Panc1 (cell line): Measurements from ENCODE around the gene TCOF1. TPM values are rescaled to one million over a fixed set of nuclear protein-coding genes. Genes with fewer than 3 reads are reported as not detected.
A peak's percentile ranks its signal among the peaks of the same experiment; 100 is the strongest.

Experiments
- ATAC-seq: fragments of 200-7000 bp; cut with Tn5 transposase; 2 replicates; pipeline ENCODE4 v1.9.1; 2020; ENCODE audit warnings: mild to moderate bottlenecking, moderate library complexity
- BruUV-seq: library from RNA; stranded (reverse); fragments of 400-500 nt; replicated peaks from 2 replicates; lab custom pipeline; 2021; lab: Mats Ljungman, UMichigan
- CTCF ChIA-PET: fragments of 300-600 bp; sonication (Branson Sonifier 250); formaldehyde crosslinking; loops from one replicate; lab custom pipeline; 2022; ENCODE audit warnings: antibody characterized with exemption; lab: Charles Lee
- POLR2A ChIA-PET: fragments of 300-600 bp; sonication (Branson Sonifier 250); formaldehyde crosslinking; loops from one replicate; lab custom pipeline; 2022; ENCODE audit warnings: antibody characterized with exemption; lab: Charles Lee
- DNase-seq: peaks from one replicate; pipeline ENCODE4 v3.0.0-alpha.2; 2010; ENCODE audit warnings: low read depth, low spot score
- H3K27ac ChIP-seq: 2 replicates; pipeline ENCODE4 v1.5.1; 2011; ENCODE audit warnings: mild to moderate bottlenecking, low read length, inconsistent platforms
- H3K27me3 ChIP-seq: fragments of 200-500 bp; sonication (Bioruptor generic); 2 replicates; pipeline ENCODE4 v1.6.0; 2014; ENCODE audit warnings: low read length, inconsistent platforms; ENCODE audit not compliant: control insufficient read depth, insufficient read depth
- H3K36me3 ChIP-seq: fragments of 200-500 bp; sonication (Bioruptor generic); 2 replicates; pipeline ENCODE4 v1.5.1; 2014; ENCODE audit warnings: inconsistent platforms, mild to moderate bottlenecking, low read length, moderate library complexity; ENCODE audit not compliant: control insufficient read depth, insufficient read depth
- H3K4me1 ChIP-seq: 2 replicates; pipeline ENCODE4 v1.5.1; 2011; ENCODE audit warnings: inconsistent platforms, mild to moderate bottlenecking, low read length, moderate library complexity; ENCODE audit not compliant: control insufficient read depth, insufficient read depth
- H3K4me3 ChIP-seq, 2 experiments: 2 replicates each; pipeline ENCODE4 v1.5.1; 2011 to 2012; ENCODE audit warnings: low read depth in 2 of 2, low read length in 2 of 2, mild to moderate bottlenecking in 2 of 2, inconsistent platforms in 1 of 2, moderate library complexity in 1 of 2
- H3K9me3 ChIP-seq: fragments of 200-500 bp; sonication (Bioruptor generic); 2 replicates; pipeline ENCODE4 v1.5.1; 2014; ENCODE audit warnings: low read depth, mild to moderate bottlenecking, inconsistent platforms, low read length, moderate library complexity; ENCODE audit not compliant: control insufficient read depth, insufficient read depth
- POLR2AphosphoS5 ChIP-seq: IDR thresholded peaks from 2 replicates; pipeline ENCODE4 v1.6.1; 2012; ENCODE audit warnings: mild to moderate bottlenecking, low read depth, low read length, moderate library complexity
- SIN3A ChIP-seq: IDR thresholded peaks from 2 replicates; pipeline ENCODE4 v1.6.1; 2012; ENCODE audit warnings: low read depth, mild to moderate bottlenecking, low read length, moderate library complexity, borderline replicate concordance; ENCODE audit not compliant: insufficient read depth
- TCF7L2 ChIP-seq: IDR thresholded peaks from 2 replicates; pipeline ENCODE4 v1.6.1; 2011; ENCODE audit warnings: mild to moderate bottlenecking, low read depth, low read length, inconsistent platforms
- in situ Hi-C: cut with HindIII; loops from 2 replicates; pipeline ENCODE4 v1.10.0; 2016; ENCODE audit warnings: low sequenced_read_pairs, low pct_unique_long_range_greater_than_20kb
- intact Hi-C: fragments of 100-400 bp; cut with micrococcal nuclease; formaldehyde crosslinking; loops from one replicate; pipeline ENCODE4 v1.10.0; 2022; ENCODE audit not compliant: unreplicated experiment
- total RNA-seq: library from RNA; stranded (reverse); gene quantifications from one replicate; pipeline ENCODE4 v1.2.1, GENCODE V29; 2021; ENCODE audit not compliant: unreplicated experiment
- TF ChIP-seq, protein P1 (sequence below): fragments of 450-650 bp; IDR thresholded peaks from 2 replicates; pipeline ENCODE4 v1.5.1; 2017; ENCODE audit warnings: mild to moderate bottlenecking
- TF ChIP-seq, protein P2 (sequence below), 2 experiments: IDR thresholded peaks; 2 replicates each; pipeline ENCODE4 v1.6.1; 2011 to 2012; ENCODE audit warnings: low read depth in 2 of 2, control low read depth in 1 of 2, low read length in 1 of 2, mild to moderate bottlenecking in 1 of 2, moderate library complexity in 1 of 2; ENCODE audit not compliant: insufficient read depth in 1 of 2

Gene TCOF1
- total RNA-seq, 1 experiment from 2014 or later: 92.8 TPM

DNA sequence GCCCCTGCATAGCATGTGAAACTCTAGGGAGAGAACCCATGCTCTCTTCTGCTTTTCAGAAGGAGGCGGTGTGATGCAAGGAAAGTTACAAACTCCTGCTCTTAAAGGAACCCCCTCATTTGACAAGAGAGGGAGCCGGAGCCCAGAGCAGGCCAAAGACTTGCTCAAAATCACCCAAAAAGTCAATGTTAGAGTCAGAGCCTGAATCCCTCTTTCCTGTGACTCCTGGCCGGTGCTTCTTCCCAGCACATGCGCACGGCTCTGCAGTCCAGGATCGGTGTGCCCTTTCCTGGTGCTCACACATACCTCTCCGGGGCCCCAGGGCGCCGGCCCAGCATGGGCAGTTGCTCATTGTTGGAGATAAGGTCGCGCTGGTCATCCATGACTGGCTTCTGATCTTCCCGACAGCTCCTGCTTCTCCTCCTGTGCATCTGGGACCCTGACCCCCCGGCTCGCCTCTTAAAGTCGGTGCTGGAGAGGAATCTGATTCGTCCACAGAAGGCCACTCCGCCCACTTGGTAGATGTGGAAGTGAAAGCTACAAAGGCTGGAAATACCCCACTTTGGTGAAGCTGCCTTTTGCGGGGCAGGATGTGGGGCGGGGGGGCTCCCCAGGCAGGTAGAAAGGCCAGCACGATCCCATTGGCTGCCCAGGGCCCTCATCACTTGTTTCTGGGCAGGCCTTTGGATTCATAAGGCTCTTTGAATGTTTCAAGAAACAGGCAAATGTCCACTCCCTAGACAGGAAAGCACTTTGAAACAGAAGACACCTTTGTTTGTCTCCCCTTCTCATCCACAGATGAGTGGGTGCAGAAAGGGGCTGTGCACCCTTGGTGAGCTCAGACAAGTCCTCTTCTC is 55.0 kb downstream of the TCOF1 start, which contains the start of gene CD74:
Gene CD74 (minus strand): TSS at position 592 of the 857 bp plus-strand sequence. CDS start 161 bp downstream, at position 431.
- intact Hi-C loops: no loop called here
- ATAC-seq (peak; percentile 55), DNase-seq (no peak)
- H3K4me1 ChIP-seq: 0 out of 2 replicates have a peak, but pooled peaks cover 4% of the 10 kb centered on the region
- no peaks in the 10 kb centered on the region for H3K36me3 ChIP-seq
- ChIA-PET CTCF (no interaction called here), POLR2A (no interaction called here)
- H3K4me3 ChIP-seq: peak within 1 kb of the TSS in 1 of 2 experiments; percentile 40; a peak in 3 of 4 replicates
- no TSS peak for BruUV-seq
- no peak within 1 kb of the TSS for H3K27ac ChIP-seq
- no peaks in the 10 kb centered on the region for H3K9me3 ChIP-seq
- TF ChIP-seq SIN3A: no peak
- TF ChIP-seq POLR2AphosphoS5: no peak
- TF ChIP-seq, protein P1, sequence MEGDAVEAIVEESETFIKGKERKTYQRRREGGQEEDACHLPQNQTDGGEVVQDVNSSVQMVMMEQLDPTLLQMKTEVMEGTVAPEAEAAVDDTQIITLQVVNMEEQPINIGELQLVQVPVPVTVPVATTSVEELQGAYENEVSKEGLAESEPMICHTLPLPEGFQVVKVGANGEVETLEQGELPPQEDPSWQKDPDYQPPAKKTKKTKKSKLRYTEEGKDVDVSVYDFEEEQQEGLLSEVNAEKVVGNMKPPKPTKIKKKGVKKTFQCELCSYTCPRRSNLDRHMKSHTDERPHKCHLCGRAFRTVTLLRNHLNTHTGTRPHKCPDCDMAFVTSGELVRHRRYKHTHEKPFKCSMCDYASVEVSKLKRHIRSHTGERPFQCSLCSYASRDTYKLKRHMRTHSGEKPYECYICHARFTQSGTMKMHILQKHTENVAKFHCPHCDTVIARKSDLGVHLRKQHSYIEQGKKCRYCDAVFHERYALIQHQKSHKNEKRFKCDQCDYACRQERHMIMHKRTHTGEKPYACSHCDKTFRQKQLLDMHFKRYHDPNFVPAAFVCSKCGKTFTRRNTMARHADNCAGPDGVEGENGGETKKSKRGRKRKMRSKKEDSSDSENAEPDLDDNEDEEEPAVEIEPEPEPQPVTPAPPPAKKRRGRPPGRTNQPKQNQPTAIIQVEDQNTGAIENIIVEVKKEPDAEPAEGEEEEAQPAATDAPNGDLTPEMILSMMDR: no peak
- no peak for TF ChIP-seq TCF7L2
- TF ChIP-seq, protein P2, sequence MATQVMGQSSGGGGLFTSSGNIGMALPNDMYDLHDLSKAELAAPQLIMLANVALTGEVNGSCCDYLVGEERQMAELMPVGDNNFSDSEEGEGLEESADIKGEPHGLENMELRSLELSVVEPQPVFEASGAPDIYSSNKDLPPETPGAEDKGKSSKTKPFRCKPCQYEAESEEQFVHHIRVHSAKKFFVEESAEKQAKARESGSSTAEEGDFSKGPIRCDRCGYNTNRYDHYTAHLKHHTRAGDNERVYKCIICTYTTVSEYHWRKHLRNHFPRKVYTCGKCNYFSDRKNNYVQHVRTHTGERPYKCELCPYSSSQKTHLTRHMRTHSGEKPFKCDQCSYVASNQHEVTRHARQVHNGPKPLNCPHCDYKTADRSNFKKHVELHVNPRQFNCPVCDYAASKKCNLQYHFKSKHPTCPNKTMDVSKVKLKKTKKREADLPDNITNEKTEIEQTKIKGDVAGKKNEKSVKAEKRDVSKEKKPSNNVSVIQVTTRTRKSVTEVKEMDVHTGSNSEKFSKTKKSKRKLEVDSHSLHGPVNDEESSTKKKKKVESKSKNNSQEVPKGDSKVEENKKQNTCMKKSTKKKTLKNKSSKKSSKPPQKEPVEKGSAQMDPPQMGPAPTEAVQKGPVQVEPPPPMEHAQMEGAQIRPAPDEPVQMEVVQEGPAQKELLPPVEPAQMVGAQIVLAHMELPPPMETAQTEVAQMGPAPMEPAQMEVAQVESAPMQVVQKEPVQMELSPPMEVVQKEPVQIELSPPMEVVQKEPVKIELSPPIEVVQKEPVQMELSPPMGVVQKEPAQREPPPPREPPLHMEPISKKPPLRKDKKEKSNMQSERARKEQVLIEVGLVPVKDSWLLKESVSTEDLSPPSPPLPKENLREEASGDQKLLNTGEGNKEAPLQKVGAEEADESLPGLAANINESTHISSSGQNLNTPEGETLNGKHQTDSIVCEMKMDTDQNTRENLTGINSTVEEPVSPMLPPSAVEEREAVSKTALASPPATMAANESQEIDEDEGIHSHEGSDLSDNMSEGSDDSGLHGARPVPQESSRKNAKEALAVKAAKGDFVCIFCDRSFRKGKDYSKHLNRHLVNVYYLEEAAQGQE (IDR thresholded peaks at IDR 0.05; ENCODE audit: insufficient read depth in 1 of 2, low read depth in 2 of 2, low read length in 1 of 2): no peak
- H3K27me3 ChIP-seq: no peaks in the 10 kb centered on the region
- in situ Hi-C loops: no loop called here

DNA sequence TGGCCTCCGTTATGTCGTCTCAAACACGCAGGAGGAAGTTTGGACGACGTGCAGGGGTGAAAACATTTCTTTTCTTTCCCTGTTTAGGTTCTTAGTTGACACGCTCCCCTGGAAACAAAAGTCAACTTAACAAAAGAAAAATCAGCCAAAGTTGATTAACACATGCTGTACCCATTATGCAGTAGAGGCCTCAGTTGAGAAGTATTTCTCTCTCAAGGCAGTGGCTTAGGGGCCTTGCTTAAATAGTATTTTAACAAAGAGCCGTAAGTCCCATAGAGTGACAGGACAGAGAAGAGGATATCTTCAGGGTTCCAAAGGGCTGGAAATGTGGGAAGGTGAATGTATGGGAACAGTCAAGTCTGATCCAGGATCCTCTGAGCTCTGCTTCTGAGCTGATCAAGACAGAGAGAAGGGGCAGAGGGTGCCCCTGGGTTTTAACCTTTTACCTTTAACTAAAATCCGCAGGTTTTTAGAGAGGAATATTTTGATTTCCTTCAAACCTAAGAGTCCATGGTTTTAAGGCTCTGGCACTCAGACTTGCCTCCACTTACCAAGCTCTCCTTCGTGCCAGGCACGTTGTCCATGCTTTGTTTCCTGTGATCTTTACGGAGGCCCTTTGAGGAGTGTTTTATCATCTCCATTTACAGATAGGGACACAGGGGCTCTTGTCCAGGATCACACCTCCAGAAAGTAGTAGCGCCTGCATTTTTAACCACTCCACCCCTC is 55.8 kb downstream of the TCOF1 start:
- Histone ChIP-seq H3K4me3 (no peak overlapping the region), H3K36me3 (no peaks in the 10 kb centered on the region), H3K9me3 (no peaks in the 10 kb centered on the region), H3K27ac (no peak overlapping the region), H3K4me1 (0 out of 2 replicates have a peak, but pooled peaks cover 4% of the 10 kb centered on the region), H3K27me3 (no peaks in the 10 kb centered on the region)
- ChIA-PET POLR2A (no interaction called here), CTCF (interaction anchor here (0.7 kb wide), 1 partner anchor 23 kb away, joined by 4 read pairs; no protein-coding TSS in a partner anchor)
- no peak for ATAC-seq
- intact Hi-C loops (no loop called here), in situ Hi-C loops (no loop called here)
- no peak for DNase-seq
- BruUV-seq: no TSS peak
- TF ChIP-seq, protein P1: no peak
- no peak for TF ChIP-seq POLR2AphosphoS5
- TF ChIP-seq, protein P2 (IDR thresholded peaks at IDR 0.05; ENCODE audit: insufficient read depth in 1 of 2, low read depth in 2 of 2, low read length in 1 of 2): no peak
- no peak for TF ChIP-seq SIN3A
- TF ChIP-seq TCF7L2: no peak
